HepG2 (cell line): ENCODE measurements around the gene ARL16. TPM values are rescaled to one million over a fixed set of nuclear protein-coding genes. Genes with fewer than 3 reads are reported as not detected.
A peak's percentile ranks its signal among the peaks of the same experiment; 100 is the strongest.

ENCODE experiments used
- ARNTL ChIP-seq: sonication (generic); formaldehyde crosslinking; IDR thresholded peaks from 2 replicates; pipeline ENCODE4 v1.4.0; 2020; ENCODE audit warnings: mild to moderate bottlenecking, missing genetic modification reagents
- ATM ChIP-seq: fragments of 450-650 bp; IDR thresholded peaks from 2 replicates; pipeline ENCODE4 v1.7.1; 2017; ENCODE audit warnings: mild to moderate bottlenecking, borderline replicate concordance
- BCL6 ChIP-seq: IDR thresholded peaks from 2 replicates; pipeline ENCODE4 v1.6.1; 2016; ENCODE audit warnings: missing genetic modification reagents, missing compliant biosample characterization
- CBX1 ChIP-seq: IDR thresholded peaks from one replicate; pipeline ENCODE4 v1.6.1; 2016; ENCODE audit warnings: antibody characterized with exemption, low read depth
- CC2D1A ChIP-seq: sonication (generic); formaldehyde crosslinking; IDR thresholded peaks from 2 replicates; pipeline ENCODE4 v1.8.1; 2023; ENCODE audit warnings: mild to moderate bottlenecking, missing genetic modification reagents
- HNF4A ChIP-seq: sonication (generic); formaldehyde crosslinking; IDR thresholded peaks from 2 replicates; pipeline ENCODE4 v1.4.0; 2020; ENCODE audit warnings: missing genetic modification reagents
- PHF20 ChIP-seq: sonication (generic); formaldehyde crosslinking; IDR thresholded peaks from 2 replicates; pipeline ENCODE4 v1.5.0; 2020; ENCODE audit warnings: mild to moderate bottlenecking, missing genetic modification reagents
- SNRNP70 ChIP-seq: fragments of 200-400 bp; formaldehyde crosslinking; IDR thresholded peaks from 2 replicates; pipeline ENCODE4 v1.6.1; 2017; ENCODE audit warnings: mild to moderate bottlenecking, low read depth, low read length, moderate library complexity
- TERF1 ChIP-seq: sonication (generic); formaldehyde crosslinking; IDR thresholded peaks from 2 replicates; pipeline ENCODE4 v1.8.0; 2022; ENCODE audit warnings: mild to moderate bottlenecking, missing genetic modification reagents, moderate library complexity
- ZKSCAN8 ChIP-seq: IDR thresholded peaks from 2 replicates; pipeline ENCODE4 v1.6.1; 2016; ENCODE audit warnings: borderline replicate concordance, missing genetic modification reagents, missing compliant biosample characterization
- ZNF136 ChIP-seq: sonication (generic); formaldehyde crosslinking; IDR thresholded peaks from 2 replicates; pipeline ENCODE4 v1.8.1; 2022; ENCODE audit warnings: low read depth, mild to moderate bottlenecking, moderate library complexity, missing genetic modification reagents
- ZNF18 ChIP-seq: sonication (generic); formaldehyde crosslinking; IDR thresholded peaks from 2 replicates; pipeline ENCODE4 v1.8.0; 2022; ENCODE audit warnings: mild to moderate bottlenecking, missing genetic modification reagents; ENCODE audit not compliant: insufficient replicate concordance
- ZNF207 ChIP-seq: fragments of 450-650 bp; IDR thresholded peaks from 2 replicates; pipeline ENCODE4 v1.6.1; 2016; ENCODE audit warnings: antibody characterized with exemption, borderline replicate concordance
- ZNF414 ChIP-seq: sonication (generic); formaldehyde crosslinking; IDR thresholded peaks from 2 replicates; pipeline ENCODE4 v1.5.0; 2020; ENCODE audit warnings: missing genetic modification reagents
- ZNF558 ChIP-seq: sonication (generic); formaldehyde crosslinking; IDR thresholded peaks from 2 replicates; pipeline ENCODE4 v1.9.0; 2022; ENCODE audit warnings: mild to moderate bottlenecking, missing genetic modification reagents, borderline replicate concordance
- ZNF839 ChIP-seq: sonication (generic); formaldehyde crosslinking; IDR thresholded peaks from 2 replicates; pipeline ENCODE4 v1.4.0; 2020; ENCODE audit warnings: missing genetic modification reagents, mild to moderate bottlenecking, borderline replicate concordance
- ZUFSP ChIP-seq: sonication (generic); formaldehyde crosslinking; IDR thresholded peaks from 2 replicates; pipeline ENCODE4 v1.9.0; 2021; ENCODE audit warnings: missing genetic modification reagents, mild to moderate bottlenecking, borderline replicate concordance
- polyA plus RNA-seq, 8 experiments: library from polyadenylated mRNA; depleted of rRNA in 3 of 8; stranded (reverse) in 7 of 8; unstranded in 1 of 8; fragments of >200 nt; fragmentation: Illumina TruSeq in 4 of 8; extraction: Trizol in 4 of 8; gene quantifications; 2 replicates each; pipeline versions ENCODE4 v1.2.1 to v1.2.3, GENCODE V29; 2011 to 2016; ENCODE audit warnings: low read depth in 4 of 8, missing spikeins in 1 of 8, mixed read lengths in 1 of 8; ENCODE audit not compliant: insufficient read depth in 1 of 8
- total RNA-seq, 5 experiments: library from RNA; depleted of rRNA; stranded (reverse); fragments of >200 nt; fragmentation: Illumina TruSeq; extraction: Trizol; gene quantifications; 2 replicates each; pipeline ENCODE4 v1.2.3, GENCODE V29; 2016; ENCODE audit warnings: low read depth in 1 of 5
- TF ChIP-seq, protein P1 (sequence below): sonication (generic); formaldehyde crosslinking; IDR thresholded peaks from 2 replicates; pipeline ENCODE4 v1.8.0; 2022; ENCODE audit warnings: missing genetic modification reagents, mild to moderate bottlenecking, moderate library complexity, borderline replicate concordance
- TF ChIP-seq, protein P2 (sequence below): sonication (generic); formaldehyde crosslinking; IDR thresholded peaks from 2 replicates; pipeline ENCODE4 v1.5.0; 2020; ENCODE audit warnings: missing genetic modification reagents
- TF ChIP-seq, protein P3 (sequence below): IDR thresholded peaks from 2 replicates; pipeline ENCODE4 v1.6.1; 2016

The ARL16 gene
- total and polyA plus RNA-seq, 2 of the 13 experiments (the other 11 are each of a cell fraction or from before 2014, with no cell fraction given), result 20.8 to 30.8 TPM

DNA sequence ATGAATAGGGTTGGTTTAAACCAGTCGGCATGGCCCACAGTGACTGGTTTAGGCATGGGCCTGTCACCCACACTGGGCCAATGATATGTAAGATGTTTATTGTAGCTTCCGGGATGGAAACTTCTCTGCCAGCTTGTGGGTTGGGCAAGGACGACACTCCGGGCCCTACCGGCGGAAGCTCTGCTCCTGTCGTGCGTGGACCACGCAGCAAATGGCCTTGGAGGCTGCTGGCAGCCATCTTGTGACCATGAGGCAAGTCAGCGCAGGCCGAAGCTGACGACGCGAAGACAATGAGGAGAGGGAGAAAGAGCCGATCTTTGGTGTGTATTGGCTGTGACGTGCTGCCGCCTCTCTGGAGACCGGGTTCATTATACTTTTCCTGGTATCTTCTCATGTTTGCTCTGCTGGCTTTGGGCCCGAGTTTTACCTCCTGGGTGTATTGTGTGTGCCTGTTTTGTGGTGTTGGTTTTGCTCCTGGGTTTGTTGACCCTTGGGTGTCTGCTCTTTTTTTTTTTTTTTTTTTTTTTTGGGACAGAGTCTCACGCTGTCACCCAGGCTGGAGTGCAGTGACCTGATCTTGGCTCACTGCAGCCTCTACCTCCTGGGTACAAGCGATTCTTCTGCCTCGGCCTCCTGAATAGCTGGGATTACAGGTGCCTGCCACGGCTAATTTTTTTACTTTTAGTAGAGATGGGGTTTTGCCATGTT, 43.9 kb upstream of the ARL16 start (continued):
- TF ChIP-seq ZKSCAN8, result peak; percentile 92
- TF ChIP-seq PHF20, result peak; percentile 86
- peak; percentile 98 for TF ChIP-seq ZNF136 (CRISPR knock-in tag)
- TF ChIP-seq CC2D1A (CRISPR knock-in tag), result peak; percentile 75; the same call in 1 of the 2 replicates
- TF ChIP-seq ATM, result no peak
- TF ChIP-seq, protein P1, sequence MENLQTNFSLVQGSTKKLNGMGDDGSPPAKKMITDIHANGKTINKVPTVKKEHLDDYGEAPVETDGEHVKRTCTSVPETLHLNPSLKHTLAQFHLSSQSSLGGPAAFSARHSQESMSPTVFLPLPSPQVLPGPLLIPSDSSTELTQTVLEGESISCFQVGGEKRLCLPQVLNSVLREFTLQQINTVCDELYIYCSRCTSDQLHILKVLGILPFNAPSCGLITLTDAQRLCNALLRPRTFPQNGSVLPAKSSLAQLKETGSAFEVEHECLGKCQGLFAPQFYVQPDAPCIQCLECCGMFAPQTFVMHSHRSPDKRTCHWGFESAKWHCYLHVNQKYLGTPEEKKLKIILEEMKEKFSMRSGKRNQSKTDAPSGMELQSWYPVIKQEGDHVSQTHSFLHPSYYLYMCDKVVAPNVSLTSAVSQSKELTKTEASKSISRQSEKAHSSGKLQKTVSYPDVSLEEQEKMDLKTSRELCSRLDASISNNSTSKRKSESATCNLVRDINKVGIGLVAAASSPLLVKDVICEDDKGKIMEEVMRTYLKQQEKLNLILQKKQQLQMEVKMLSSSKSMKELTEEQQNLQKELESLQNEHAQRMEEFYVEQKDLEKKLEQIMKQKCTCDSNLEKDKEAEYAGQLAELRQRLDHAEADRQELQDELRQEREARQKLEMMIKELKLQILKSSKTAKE, result peak; percentile 84
- TF ChIP-seq, protein P2, sequence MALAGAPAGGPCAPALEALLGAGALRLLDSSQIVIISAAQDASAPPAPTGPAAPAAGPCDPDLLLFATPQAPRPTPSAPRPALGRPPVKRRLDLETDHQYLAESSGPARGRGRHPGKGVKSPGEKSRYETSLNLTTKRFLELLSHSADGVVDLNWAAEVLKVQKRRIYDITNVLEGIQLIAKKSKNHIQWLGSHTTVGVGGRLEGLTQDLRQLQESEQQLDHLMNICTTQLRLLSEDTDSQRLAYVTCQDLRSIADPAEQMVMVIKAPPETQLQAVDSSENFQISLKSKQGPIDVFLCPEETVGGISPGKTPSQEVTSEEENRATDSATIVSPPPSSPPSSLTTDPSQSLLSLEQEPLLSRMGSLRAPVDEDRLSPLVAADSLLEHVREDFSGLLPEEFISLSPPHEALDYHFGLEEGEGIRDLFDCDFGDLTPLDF (CRISPR knock-in tag), result peak; percentile 80
- TF ChIP-seq ZNF207, result no peak
- TF ChIP-seq ZNF18 (CRISPR knock-in tag), result peak; percentile 87
- TF ChIP-seq ZNF839 (CRISPR knock-in tag), result peak; percentile 98
- TF ChIP-seq, protein P3, sequence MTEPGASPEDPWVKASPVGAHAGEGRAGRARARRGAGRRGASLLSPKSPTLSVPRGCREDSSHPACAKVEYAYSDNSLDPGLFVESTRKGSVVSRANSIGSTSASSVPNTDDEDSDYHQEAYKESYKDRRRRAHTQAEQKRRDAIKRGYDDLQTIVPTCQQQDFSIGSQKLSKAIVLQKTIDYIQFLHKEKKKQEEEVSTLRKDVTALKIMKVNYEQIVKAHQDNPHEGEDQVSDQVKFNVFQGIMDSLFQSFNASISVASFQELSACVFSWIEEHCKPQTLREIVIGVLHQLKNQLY (CRISPR knock-in tag), result peak; percentile 84
- TF ChIP-seq CBX1, result peak; percentile 82
- TF ChIP-seq HNF4A (CRISPR knock-in tag), result no peak; the same call in 1 of the 2 replicates
- no peak; the same call in 1 of the 2 replicates for TF ChIP-seq ZNF414 (CRISPR knock-in tag)
- TF ChIP-seq ZUFSP (CRISPR knock-in tag), result no peak
- TF ChIP-seq SNRNP70, result no peak
- TF ChIP-seq ARNTL (CRISPR knock-in tag), result peak; percentile 75
- peak; percentile 80 for TF ChIP-seq BCL6
- peak; percentile 95; the same call in 1 of the 2 replicates for TF ChIP-seq TERF1
- TF ChIP-seq ZNF558, result peak; percentile 98
